ENCODE results near the gene NAA35.

- TF ChIP-seq CTCF (IDR thresholded peaks at IDR 0.05) (no peak), POLR2A (IDR thresholded peaks at IDR 0.05) (no peak)
Measured at GRCh38 chr9:85909390-85909789, 31.6 kb upstream of the NAA35 start.
